Mucosa of descending colon (tissue), 3 donors: ENCODE data around the gene ZSWIM7. TPM values are rescaled to one million over a fixed set of nuclear protein-coding genes. Genes with fewer than 3 reads are reported as not detected.

Source experiments
- ATAC-seq: fragments of 200-7000 bp; cut with Tn5 transposase; one replicate; pipeline ENCODE4 v1.9.1; 2020; ENCODE audit warnings: mild to moderate bottlenecking, moderate library complexity
- DNase-seq, 3 donors: peaks; one replicate each; pipeline ENCODE4 v3.0.0-alpha.2; 2020
- H3K36me3 ChIP-seq: fragments of 200-600 bp; one replicate; pipeline ENCODE4 v1.8.0; 2021; ENCODE audit warnings: low read depth, mild to moderate bottlenecking
- H3K4me1 ChIP-seq: fragments of 200-600 bp; one replicate; pipeline ENCODE4 v1.8.0; 2021; ENCODE audit warnings: low read depth, mild to moderate bottlenecking
- H3K4me3 ChIP-seq: fragments of 200-600 bp; one replicate; pipeline ENCODE4 v1.8.0; 2021; ENCODE audit warnings: mild to moderate bottlenecking
- H3K9me3 ChIP-seq: fragments of 200-600 bp; one replicate; pipeline ENCODE4 v1.8.0; 2021; ENCODE audit warnings: mild to moderate bottlenecking
- CTCF ChIP-seq: fragments of 200-600 bp; IDR thresholded peaks from one replicate; pipeline ENCODE4 v1.8.0; 2022; ENCODE audit warnings: antibody characterized with exemption, mild to moderate bottlenecking
- intact Hi-C, 2 donors: fragments of 100-400 bp; cut with DNase I in 1 of 2; cut with micrococcal nuclease in 1 of 2; formaldehyde crosslinking; loops; one replicate each; pipeline versions ENCODE4 v1.11.0 to v1.11.1; 2022; cut with DNase I, micrococcal nuclease
- total RNA-seq, 3 donors: library from RNA; stranded (reverse); fragmentation: NEBNext Ultra II Directional in 2 of 3; extraction: Animal tissue kit (Norgen Biotek cat#: 25700) in 2 of 3; gene quantifications; one replicate each; pipeline versions ENCODE4 v1.2.1 to v1.2.4, GENCODE V29; 2021 to 2023
- donor health status: DM: no; HTN: no; CAD: no; lungs with moderate emphysema.
- donor health status: DM: no; HTN: no; CAD: no.
- donor health status: DM: no; HTN: yes; CAD: no.

Gene ZSWIM7
- total RNA-seq, 3 donors from 2014 or later: 17.3 to 32.1 (median 26.0) TPM

GRCh38 chr17:16026895-16027294 is 27.4 kb upstream of the ZSWIM7 start:
- no peaks in the 10 kb centered on the region for H3K9me3 ChIP-seq
- no peak for TF ChIP-seq CTCF
- peaks cover 6% of the 10 kb centered on the region for H3K36me3 ChIP-seq
- no peak for ATAC-seq
- H3K4me3 ChIP-seq: no peak overlapping the region
- H3K4me1 ChIP-seq: no peaks in the 10 kb centered on the region
- intact Hi-C loops: no loop called here
- DNase-seq: no peak

GRCh38 chr17:16025202-16025601 is 25.7 kb upstream of the ZSWIM7 start:
- Histone ChIP-seq H3K36me3 (peaks cover 6% of the 10 kb centered on the region), H3K4me3 (no peak overlapping the region), H3K9me3 (no peaks in the 10 kb centered on the region), H3K4me1 (no peaks in the 10 kb centered on the region)
- DNase-seq: no peak
- no peak for TF ChIP-seq CTCF
- intact Hi-C loops: no loop called here
- ATAC-seq: no peak

GRCh38 chr17:16023881-16024280 is 24.4 kb upstream of the ZSWIM7 start:
- no peak for DNase-seq
- no peak overlapping the region for H3K4me3 ChIP-seq
- H3K4me1 ChIP-seq: no peaks in the 10 kb centered on the region
- no peaks in the 10 kb centered on the region for H3K9me3 ChIP-seq
- ATAC-seq: no peak
- no peak for TF ChIP-seq CTCF
- H3K36me3 ChIP-seq: no peaks in the 10 kb centered on the region
- intact Hi-C loops: no loop called here

GRCh38 chr17:16019347-16019746 is 19.8 kb upstream of the ZSWIM7 start:
- H3K36me3 ChIP-seq: no peaks in the 10 kb centered on the region
- intact Hi-C loops: no loop called here
- TF ChIP-seq CTCF: no peak

GRCh38 chr17:16013943-16014407 is 14.5 kb upstream of the ZSWIM7 start:
- H3K36me3 ChIP-seq: no peaks in the 10 kb centered on the region
- no peak for TF ChIP-seq CTCF
- no peak overlapping the region for H3K4me3 ChIP-seq
- ATAC-seq (peak; percentile 85), DNase-seq (no peak)
- intact Hi-C loops: no loop called here
- peaks cover 9% of the 10 kb centered on the region for H3K4me1 ChIP-seq
- H3K9me3 ChIP-seq: no peaks in the 10 kb centered on the region

More at GRCh38 chr17:16019347-16019746, 19.8 kb upstream of the ZSWIM7 start:
- DNase-seq (no peak), ATAC-seq (no peak)
- H3K9me3 ChIP-seq: no peaks in the 10 kb centered on the region
- no peak overlapping the region for H3K4me3 ChIP-seq
- H3K4me1 ChIP-seq: no peaks in the 10 kb centered on the region

GRCh38 chr17:16007439-16007838 is 7.9 kb upstream of the ZSWIM7 start:
- no peak for TF ChIP-seq CTCF
- DNase-seq: no peak
- Histone ChIP-seq H3K4me3 (no peak overlapping the region), H3K9me3 (no peaks in the 10 kb centered on the region), H3K36me3 (peaks cover 3% of the 10 kb centered on the region), H3K4me1 (peaks cover 9% of the 10 kb centered on the region)
- ATAC-seq: no peak
- intact Hi-C loops: no loop called here
